HCT116 (cell line): ENCODE measurements around the gene LRP1B. TPM values are rescaled to one million over a fixed set of nuclear protein-coding genes. Genes with fewer than 3 reads are reported as not detected.

Experiments
- ATAC-seq: fragments of 200-7000 bp; cut with Tn5 transposase; 2 replicates; pipeline ENCODE4 v1.9.1; 2020; ENCODE audit warnings: mild to moderate bottlenecking, moderate library complexity
- BruUV-seq: library from RNA; stranded (reverse); fragments of 400-500 nt; replicated peaks from 2 replicates; lab custom pipeline; 2021; lab: Mats Ljungman, UMichigan
- CTCF ChIA-PET: fragments of 300-600 bp; sonication (Branson Sonifier 250); formaldehyde crosslinking; loops from one replicate; lab custom pipeline; 2021; ENCODE audit warnings: antibody characterized with exemption; lab: Charles Lee
- POLR2A ChIA-PET: fragments of 300-600, 350-600 bp; sonication (Branson Sonifier 250); formaldehyde crosslinking; loops from one replicate; lab custom pipeline; 2021; ENCODE audit warnings: antibody characterized with exemption; lab: Charles Lee
- RAD21 ChIA-PET, 2 experiments: fragments of 300-600 bp; sonication (Branson Sonifier 250); formaldehyde crosslinking; loops; one replicate each; lab custom pipeline; 2023; ENCODE audit warnings: low total read pairs in 2 of 2; ENCODE audit not compliant: uncharacterized antibody in 2 of 2, unreplicated experiment in 2 of 2, low non-redundant PET in 1 of 2; lab: Charles Lee
- DNase-seq: peaks from one replicate; pipeline ENCODE4 v3.0.0-alpha.2; 2010; ENCODE audit warnings: low read depth, low spot score
- H2AFZ ChIP-seq: fragments of 200-600 bp; shearing (Covaris generic), sonication (generic); 2 replicates; pipeline ENCODE4 v1.6.1; 2017; ENCODE audit warnings: low read depth, mixed run types, mixed read lengths, antibody characterized with exemption, low read length; ENCODE audit not compliant: poor library complexity, severe bottlenecking
- H3K27ac ChIP-seq: 2 replicates; pipeline ENCODE4 v1.5.1; 2012; ENCODE audit warnings: low read depth, low read length
- H3K27me3 ChIP-seq: fragments of 200-600 bp; sonication (generic); 2 replicates; pipeline ENCODE4 v1.6.1; 2016; ENCODE audit warnings: mixed run types, low read length, mixed read lengths; ENCODE audit not compliant: insufficient read depth
- H3K36me3 ChIP-seq, 2 experiments: fragments of 200-500 bp in 1 of 2; fragments of 200-600 bp in 1 of 2; sonication (Bioruptor generic) in 1 of 2; sonication (generic) in 1 of 2; 2 replicates each; pipeline versions ENCODE4 v1.5.1 to v1.6.1; 2014 to 2016; ENCODE audit warnings: low read length in 2 of 2, inconsistent platforms in 1 of 2, mixed read lengths in 1 of 2, mixed run types in 1 of 2; ENCODE audit not compliant: insufficient read depth in 2 of 2, control insufficient read depth in 1 of 2
- H3K4me1 ChIP-seq, 2 experiments: fragments of 200-600 bp in 1 of 2; sonication (generic) in 1 of 2; 2 replicates each; pipeline versions ENCODE4 v1.5.1 to v1.6.1; 2012 to 2017; ENCODE audit warnings: low read length in 2 of 2, inconsistent platforms in 1 of 2, mild to moderate bottlenecking in 1 of 2, mixed read lengths in 1 of 2, mixed run types in 1 of 2, moderate library complexity in 1 of 2; ENCODE audit not compliant: insufficient read depth in 2 of 2, control insufficient read depth in 1 of 2
- H3K4me2 ChIP-seq: fragments of 200-600 bp; sonication (generic); 2 replicates; pipeline ENCODE4 v1.6.1; 2017; ENCODE audit warnings: mixed run types, low read length, mixed read lengths
- H3K4me3 ChIP-seq, 2 experiments: fragments of 200-600 bp in 1 of 2; sonication (generic) in 1 of 2; replicated peaks in 1 of 2; 2 replicates each; pipeline ENCODE4 v1.5.1; 2011 to 2016; ENCODE audit warnings: low read length in 2 of 2, control low read depth in 1 of 2, low read depth in 1 of 2, mild to moderate bottlenecking in 1 of 2, mixed read lengths in 1 of 2, mixed run types in 1 of 2
- H3K79me2 ChIP-seq: fragments of 200-600 bp; sonication (generic); 2 replicates; pipeline ENCODE4 v1.6.1; 2017; ENCODE audit warnings: mild to moderate bottlenecking, mixed run types, low read length, moderate library complexity, mixed read lengths; ENCODE audit not compliant: insufficient read depth
- H3K9ac ChIP-seq: fragments of 200-600 bp; sonication (generic); 2 replicates; pipeline ENCODE4 v1.6.1; 2016; ENCODE audit warnings: low read length, mixed read lengths
- H3K9me2 ChIP-seq: fragments of 200-600 bp; sonication (generic), shearing (Covaris generic); 2 replicates; pipeline ENCODE4 v1.6.1; 2017; ENCODE audit warnings: mixed run types, mild to moderate bottlenecking, moderate library complexity; ENCODE audit not compliant: insufficient read depth
- H3K9me3 ChIP-seq, 2 experiments: fragments of 200-500 bp in 1 of 2; fragments of 200-600 bp in 1 of 2; sonication (Bioruptor generic) in 1 of 2; sonication (generic) in 1 of 2; 2 replicates each; pipeline ENCODE4 v1.6.1; 2014 to 2017; ENCODE audit warnings: low read length in 2 of 2, mixed read lengths in 2 of 2, inconsistent platforms in 1 of 2, low read depth in 1 of 2, mild to moderate bottlenecking in 1 of 2, mixed run types in 1 of 2, moderate library complexity in 1 of 2; ENCODE audit not compliant: control insufficient read depth in 1 of 2, insufficient read depth in 1 of 2
- H4K20me1 ChIP-seq: fragments of 200-600 bp; sonication (generic), shearing (Covaris generic); 2 replicates; pipeline ENCODE4 v1.6.1; 2017; ENCODE audit warnings: mixed run types, mild to moderate bottlenecking, moderate library complexity; ENCODE audit not compliant: insufficient read depth
- ATF3 ChIP-seq: IDR thresholded peaks from 2 replicates; pipeline ENCODE4 v1.6.1; 2012
- CBX3 ChIP-seq: IDR thresholded peaks from 2 replicates; pipeline ENCODE4 v1.6.1; 2012; ENCODE audit warnings: low read depth
- CEBPB ChIP-seq: IDR thresholded peaks from 2 replicates; pipeline ENCODE4 v1.6.1; 2012; ENCODE audit warnings: low read depth
- EGR1 ChIP-seq: IDR thresholded peaks from 2 replicates; pipeline ENCODE4 v1.6.1; 2012; ENCODE audit warnings: low read depth
- EZH2 ChIP-seq: fragments of 200-600 bp; sonication (generic); IDR thresholded peaks from 2 replicates; pipeline ENCODE4 v1.6.1; 2017; ENCODE audit warnings: antibody characterized with exemption, mixed run types
- EZH2phosphoT487 ChIP-seq: fragments of 200-600 bp; IDR thresholded peaks from 2 replicates; pipeline ENCODE4 v1.6.1; 2018; ENCODE audit warnings: antibody characterized with exemption, borderline replicate concordance
- FOSL1 ChIP-seq: IDR thresholded peaks from 2 replicates; pipeline ENCODE4 v1.6.1; 2012; ENCODE audit warnings: low read depth
- POLR2A ChIP-seq: IDR thresholded peaks from 2 replicates; pipeline ENCODE4 v1.7.0; 2011; ENCODE audit warnings: borderline replicate concordance; ENCODE audit not compliant: insufficient read depth, insufficient read length; ENCODE audit errors: extremely low read depth
- POLR2AphosphoS5 ChIP-seq: IDR thresholded peaks from 2 replicates; pipeline ENCODE4 v1.6.1; 2011; ENCODE audit warnings: mild to moderate bottlenecking, low read depth, low read length, moderate library complexity
- RAD21 ChIP-seq: IDR thresholded peaks from 2 replicates; pipeline ENCODE4 v1.6.1; 2012; ENCODE audit warnings: low read depth, mild to moderate bottlenecking
- REST ChIP-seq: IDR thresholded peaks from 2 replicates; pipeline ENCODE4 v1.6.1; 2012; ENCODE audit warnings: low read depth
- SP1 ChIP-seq: IDR thresholded peaks from 2 replicates; pipeline ENCODE4 v1.6.1; 2012; ENCODE audit warnings: low read depth
- SRF ChIP-seq: IDR thresholded peaks from 2 replicates; pipeline ENCODE4 v1.6.1; 2012; ENCODE audit warnings: low read depth
- TCF7L2 ChIP-seq: IDR thresholded peaks from 2 replicates; pipeline ENCODE4 v1.7.0; 2011; ENCODE audit warnings: borderline replicate concordance, inconsistent platforms; ENCODE audit not compliant: insufficient read depth, insufficient read length; ENCODE audit errors: extremely low read depth
- YY1 ChIP-seq: IDR thresholded peaks from 2 replicates; pipeline ENCODE4 v1.6.1; 2011; ENCODE audit warnings: low read length, low read depth, moderate library complexity, mild to moderate bottlenecking; ENCODE audit not compliant: insufficient replicate concordance; ENCODE audit errors: extremely low read depth
- ZNF274 ChIP-seq: fragments of 200-500 bp; sonication (Bioruptor generic); IDR thresholded peaks from 2 replicates; pipeline ENCODE4 v1.6.1; 2014; ENCODE audit warnings: mild to moderate bottlenecking, low read depth, low read length, inconsistent platforms
- intact Hi-C: fragments of 100-400 bp; cut with micrococcal nuclease; formaldehyde crosslinking; loops from 2 replicates; pipeline ENCODE4 v1.10.0; 2022
- total RNA-seq: library from RNA; stranded (reverse); gene quantifications from one replicate; pipeline ENCODE4 v1.2.1, GENCODE V29; 2021; ENCODE audit not compliant: unreplicated experiment
- TF ChIP-seq, protein P1 (sequence below), 3 experiments: fragments of 200-600 bp in 1 of 3; sonication (generic) in 1 of 3; IDR thresholded peaks in 2 of 3; conservative IDR thresholded peaks in 1 of 3; 2 replicates each; pipeline ENCODE4 v1.5.1; 2012 to 2017; ENCODE audit warnings: low read depth in 2 of 3, low read length in 2 of 3, antibody characterized with exemption in 1 of 3, borderline replicate concordance in 1 of 3, control low read depth in 1 of 3, mild to moderate bottlenecking in 1 of 3, mixed read lengths in 1 of 3, mixed run types in 1 of 3, moderate library complexity in 1 of 3; ENCODE audit not compliant: insufficient read depth in 1 of 3
- TF ChIP-seq, protein P2 (sequence below): IDR thresholded peaks from 2 replicates; pipeline ENCODE4 v1.6.1; 2012

Gene LRP1B
- total RNA-seq, 1 experiment from 2014 or later: 0.34 TPM

GRCh38 chr2:141610564-141611175 is 520.1 kb downstream of the LRP1B start:
- BruUV-seq: no TSS peak
- ATAC-seq (no peak), DNase-seq (no peak)
- no peaks in the 10 kb centered on the region for H3K9me2 ChIP-seq
- ChIA-PET POLR2A (no interaction called here), CTCF (no interaction called here), RAD21 (no interaction called here)
- no peaks in the 10 kb centered on the region for H3K4me1 ChIP-seq
- H2AFZ ChIP-seq: no peak overlapping the region
- H3K4me2 ChIP-seq: no peak overlapping the region
- no peaks in the 10 kb centered on the region for H3K36me3 ChIP-seq
- no peaks in the 10 kb centered on the region for H4K20me1 ChIP-seq
- no peaks in the 10 kb centered on the region for H3K9me3 ChIP-seq
- no peak overlapping the region for H3K4me3 ChIP-seq
- no peak overlapping the region for H3K27ac ChIP-seq
- H3K27me3 ChIP-seq: no peaks in the 10 kb centered on the region
- no peak overlapping the region for H3K9ac ChIP-seq
- intact Hi-C loops: no loop called here
- no peaks in the 10 kb centered on the region for H3K79me2 ChIP-seq
- no peak for TF ChIP-seq ATF3
- TF ChIP-seq REST: no peak
- no peak for TF ChIP-seq CBX3
- TF ChIP-seq YY1: no peak
- no peak for TF ChIP-seq SRF
- no peak for TF ChIP-seq RAD21
- TF ChIP-seq ZNF274: no peak
- TF ChIP-seq POLR2A: no peak
- TF ChIP-seq EZH2phosphoT487: no peak
- TF ChIP-seq SP1: no peak
- no peak for TF ChIP-seq POLR2AphosphoS5
- TF ChIP-seq, protein P1, sequence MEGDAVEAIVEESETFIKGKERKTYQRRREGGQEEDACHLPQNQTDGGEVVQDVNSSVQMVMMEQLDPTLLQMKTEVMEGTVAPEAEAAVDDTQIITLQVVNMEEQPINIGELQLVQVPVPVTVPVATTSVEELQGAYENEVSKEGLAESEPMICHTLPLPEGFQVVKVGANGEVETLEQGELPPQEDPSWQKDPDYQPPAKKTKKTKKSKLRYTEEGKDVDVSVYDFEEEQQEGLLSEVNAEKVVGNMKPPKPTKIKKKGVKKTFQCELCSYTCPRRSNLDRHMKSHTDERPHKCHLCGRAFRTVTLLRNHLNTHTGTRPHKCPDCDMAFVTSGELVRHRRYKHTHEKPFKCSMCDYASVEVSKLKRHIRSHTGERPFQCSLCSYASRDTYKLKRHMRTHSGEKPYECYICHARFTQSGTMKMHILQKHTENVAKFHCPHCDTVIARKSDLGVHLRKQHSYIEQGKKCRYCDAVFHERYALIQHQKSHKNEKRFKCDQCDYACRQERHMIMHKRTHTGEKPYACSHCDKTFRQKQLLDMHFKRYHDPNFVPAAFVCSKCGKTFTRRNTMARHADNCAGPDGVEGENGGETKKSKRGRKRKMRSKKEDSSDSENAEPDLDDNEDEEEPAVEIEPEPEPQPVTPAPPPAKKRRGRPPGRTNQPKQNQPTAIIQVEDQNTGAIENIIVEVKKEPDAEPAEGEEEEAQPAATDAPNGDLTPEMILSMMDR (IDR thresholded peaks at IDR 0.05 in 2 of 3, conservative IDR thresholded peaks at IDR 0.05 in 1 of 3; ENCODE audit: borderline replicate concordance in 1 of 3, insufficient read depth in 1 of 3, low read depth in 2 of 3, low read length in 2 of 3): no peak
- TF ChIP-seq CEBPB: no peak
- TF ChIP-seq, protein P2, sequence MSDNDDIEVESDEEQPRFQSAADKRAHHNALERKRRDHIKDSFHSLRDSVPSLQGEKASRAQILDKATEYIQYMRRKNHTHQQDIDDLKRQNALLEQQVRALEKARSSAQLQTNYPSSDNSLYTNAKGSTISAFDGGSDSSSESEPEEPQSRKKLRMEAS: no peak
- TF ChIP-seq TCF7L2: no peak
- no peak for TF ChIP-seq FOSL1
- TF ChIP-seq EGR1: no peak
- no peak for TF ChIP-seq EZH2
